GM12878 (cell line): ENCODE data around the gene DNAH8. TPM values are rescaled to one million over a fixed set of nuclear protein-coding genes. Genes with fewer than 3 reads are reported as not detected.

Experiments
- ATAC-seq: fragments of 200-7000 bp; cut with Tn5 transposase; 3 replicates; pipeline ENCODE4 v1.9.1; 2020; ENCODE audit warnings: mild to moderate bottlenecking, moderate library complexity
- BruUV-seq: library from RNA; stranded (reverse); fragments of 400-500 nt; replicated peaks from 2 replicates; lab custom pipeline; 2021; lab: Mats Ljungman, UMichigan
- CTCF ChIA-PET: fragments of 300-600 bp; sonication (Branson Sonifier 250); formaldehyde crosslinking; extraction: SDS; loops from one replicate; lab custom pipeline; 2021; ENCODE audit warnings: inconsistent platforms; lab: Yijun Ruan, JAX
- POLR2A ChIA-PET: fragments of 350-600 bp; formaldehyde crosslinking; extraction: SDS; loops from one replicate; lab custom pipeline; 2021; ENCODE audit warnings: inconsistent platforms; lab: Charles Lee
- RAD21 ChIA-PET: fragments of 300-600 bp; sonication (Branson Sonifier 250); formaldehyde crosslinking; loops from one replicate; lab custom pipeline; 2023; ENCODE audit warnings: antibody characterized with exemption; ENCODE audit not compliant: unreplicated experiment; lab: Charles Lee
- SMC1A ChIA-PET: fragments of 300-600 bp; sonication (Branson Sonifier 250); formaldehyde crosslinking; loops from one replicate; lab custom pipeline; 2023; ENCODE audit not compliant: unreplicated experiment, uncharacterized antibody; lab: Charles Lee
- DNase-seq: peaks from one replicate; pipeline ENCODE4 v3.0.0-alpha.2; 2011; ENCODE audit warnings: low read depth, low spot score
- FAIRE-seq: peaks from 3 replicates; lab custom pipeline; 2011; peaks lifted over from hg19 to GRCh38; lab: Jason Lieb, UNC
- H2AFZ ChIP-seq: 2 replicates; pipeline ENCODE4 v1.6.0; 2011; ENCODE audit warnings: low read depth, low read length, control low read depth; ENCODE audit not compliant: control insufficient read depth
- H3K27ac ChIP-seq: 2 replicates; pipeline ENCODE4 v1.5.1; 2011; ENCODE audit warnings: control low read depth; ENCODE audit not compliant: control insufficient read depth, insufficient read depth
- H3K27me3 ChIP-seq, 2 experiments: replicated peaks in 1 of 2; 2 replicates each; pipeline versions ENCODE4 v1.6.0 to v1.6.1; 2011; ENCODE audit warnings: low read length in 1 of 2; ENCODE audit not compliant: control insufficient read depth in 2 of 2, insufficient read depth in 2 of 2
- H3K36me3 ChIP-seq, 2 experiments: 2 replicates each; pipeline ENCODE4 v1.5.1; 2011; ENCODE audit warnings: low read length in 1 of 2; ENCODE audit not compliant: control insufficient read depth in 2 of 2, insufficient read depth in 2 of 2
- H3K4me1 ChIP-seq: 2 replicates; pipeline ENCODE4 v1.6.1; 2011; ENCODE audit warnings: mild to moderate bottlenecking, low read length, moderate library complexity, mixed read lengths; ENCODE audit not compliant: control insufficient read depth, insufficient read depth
- H3K4me2 ChIP-seq: 2 replicates; pipeline ENCODE4 v1.6.0; 2011; ENCODE audit warnings: control low read depth; ENCODE audit not compliant: control insufficient read depth, insufficient read depth
- H3K4me3 ChIP-seq: fragments of 200-600 bp; sonication (generic); 2 replicates; pipeline ENCODE4 v1.5.1; 2016
- H3K79me2 ChIP-seq: 2 replicates; pipeline ENCODE4 v1.6.0; 2011; ENCODE audit warnings: low read length; ENCODE audit not compliant: control insufficient read depth, insufficient read depth
- H3K9ac ChIP-seq: 2 replicates; pipeline ENCODE4 v1.8.0; 2011; ENCODE audit warnings: low read length, control low read depth, mixed read lengths; ENCODE audit not compliant: control insufficient read depth, insufficient read depth
- H3K9me3 ChIP-seq: replicated peaks from 3 replicates; pipeline ENCODE4 v1.5.1; 2011; ENCODE audit warnings: mild to moderate bottlenecking, low read length; ENCODE audit not compliant: control insufficient read depth, insufficient read depth
- H4K20me1 ChIP-seq: 2 replicates; pipeline ENCODE4 v1.6.0; 2011; ENCODE audit not compliant: control insufficient read depth, insufficient read depth
- BHLHE40 ChIP-seq, 2 experiments: fragments of 450-650 bp in 1 of 2; IDR thresholded peaks; 2 replicates each; pipeline ENCODE4 v1.6.1; 2011 to 2017; ENCODE audit warnings: low read depth in 2 of 2, borderline replicate concordance in 1 of 2, improper control_type of control experiment in 1 of 2, low read length in 1 of 2, mild to moderate bottlenecking in 1 of 2
- CBX3 ChIP-seq: fragments of 200-600 bp; sonication (generic); IDR thresholded peaks from 2 replicates; pipeline ENCODE4 v1.6.1; 2016; ENCODE audit warnings: low read depth, borderline replicate concordance
- ESRRA ChIP-seq: IDR thresholded peaks from 2 replicates; pipeline ENCODE4 v1.6.1; 2012; ENCODE audit warnings: mild to moderate bottlenecking, low read length, improper control_type of control experiment
- EZH2 ChIP-seq: IDR thresholded peaks from 2 replicates; pipeline ENCODE4 v1.6.1; 2012; ENCODE audit warnings: low read depth, mild to moderate bottlenecking, control low read depth, inconsistent platforms, low read length, borderline replicate concordance; ENCODE audit not compliant: control insufficient read depth
- FOXM1 ChIP-seq: IDR thresholded peaks from 2 replicates; pipeline ENCODE4 v1.6.1; 2012; ENCODE audit warnings: low read depth, mild to moderate bottlenecking, inconsistent platforms, low read length, moderate library complexity
- NBN ChIP-seq: fragments of 450-650 bp; IDR thresholded peaks from 2 replicates; pipeline ENCODE4 v1.6.1; 2016
- PML ChIP-seq: IDR thresholded peaks from 2 replicates; pipeline ENCODE4 v1.6.1; 2012; ENCODE audit warnings: low read length, inconsistent platforms
- POU2F2 ChIP-seq: IDR thresholded peaks from 3 replicates; pipeline ENCODE4 v1.6.1; 2011; ENCODE audit warnings: low read depth, mild to moderate bottlenecking, low read length, borderline replicate concordance
- RAD51 ChIP-seq: fragments of 450-650 bp; IDR thresholded peaks from 2 replicates; pipeline ENCODE4 v1.6.1; 2016; ENCODE audit warnings: moderate library complexity, mild to moderate bottlenecking, inconsistent platforms
- RELB ChIP-seq: fragments of 450-650 bp; IDR thresholded peaks from 2 replicates; pipeline ENCODE4 v1.6.1; 2017; ENCODE audit warnings: low read depth, mild to moderate bottlenecking, moderate library complexity
- ZSCAN29 ChIP-seq: fragments of 450-650 bp; IDR thresholded peaks from 2 replicates; pipeline ENCODE4 v1.6.1; 2017; ENCODE audit warnings: mild to moderate bottlenecking, moderate library complexity
- WGBS: methylation state at CpG from one replicate; pipeline ENCODE4 v1.1.6; 2016; ENCODE audit warnings: low lambda C conversion rate; ENCODE audit not compliant: insufficient replicate concordance, insufficient coverage; ENCODE audit errors: missing lambda C conversion rate; 5-methylcytosine and 5-hydroxymethylcytosine counted together
- in situ Hi-C: fragments of 300-500 bp; cut with MboI; formaldehyde crosslinking; loops from 9 replicates; pipeline ENCODE4 v1.14.3; 2018; ENCODE audit warnings: mixed read lengths
- intact Hi-C: fragments of 100-400 bp; cut with micrococcal nuclease; formaldehyde crosslinking; loops from one replicate; pipeline ENCODE4 v1.14.2; 2022; ENCODE audit not compliant: unreplicated experiment
- polyA plus RNA-seq, 11 experiments: library from polyadenylated mRNA; depleted of rRNA in 4 of 11; unstranded in 6 of 11; stranded (reverse) in 5 of 11; fragments of >200 nt; fragmentation: Nextera tagmentation in 4 of 11; fragmentation: Illumina TruSeq in 1 of 11; extraction: Ambion mirVana in 4 of 11; extraction: Trizol in 1 of 11; gene quantifications; 1 replicate in 1 of 11; 2 replicates in 10 of 11; pipeline versions ENCODE4 v1.2.1 to v1.2.3, GENCODE V29; 2011 to 2016; ENCODE audit warnings: inconsistent platforms in 2 of 11, missing spikeins in 2 of 11, low read depth in 1 of 11
- total RNA-seq, 4 experiments: library from RNA; depleted of rRNA in 3 of 4; stranded (reverse); fragments of >200 nt in 3 of 4; fragmentation: Illumina TruSeq in 1 of 4; extraction: Trizol in 1 of 4; gene quantifications; 2 replicates each; pipeline versions ENCODE4 v1.2.1 to v1.2.3, GENCODE V29; 2013 to 2021
- TF ChIP-seq, protein P1 (sequence below): fragments of 450-650 bp; IDR thresholded peaks from 2 replicates; pipeline ENCODE4 v1.6.1; 2018; ENCODE audit warnings: mild to moderate bottlenecking, low read depth, moderate library complexity; ENCODE audit not compliant: partially characterized antibody
- TF ChIP-seq, protein P2 (sequence below): IDR thresholded peaks from 2 replicates; pipeline ENCODE4 v1.6.1; 2011; ENCODE audit warnings: low read depth, low read length, improper control_type of control experiment, borderline replicate concordance
- TF ChIP-seq, protein P3 (sequence below): IDR thresholded peaks from 2 replicates; pipeline ENCODE4 v1.6.1; 2012; ENCODE audit warnings: low read length, inconsistent platforms

The DNAH8 gene
- total and polyA plus RNA-seq, 10 of the 15 experiments (the other 5 are each of a cell fraction or from before 2014, with no cell fraction given): 0.02 to 0.34 (median 0.10) TPM; not detected in 3

DNA sequence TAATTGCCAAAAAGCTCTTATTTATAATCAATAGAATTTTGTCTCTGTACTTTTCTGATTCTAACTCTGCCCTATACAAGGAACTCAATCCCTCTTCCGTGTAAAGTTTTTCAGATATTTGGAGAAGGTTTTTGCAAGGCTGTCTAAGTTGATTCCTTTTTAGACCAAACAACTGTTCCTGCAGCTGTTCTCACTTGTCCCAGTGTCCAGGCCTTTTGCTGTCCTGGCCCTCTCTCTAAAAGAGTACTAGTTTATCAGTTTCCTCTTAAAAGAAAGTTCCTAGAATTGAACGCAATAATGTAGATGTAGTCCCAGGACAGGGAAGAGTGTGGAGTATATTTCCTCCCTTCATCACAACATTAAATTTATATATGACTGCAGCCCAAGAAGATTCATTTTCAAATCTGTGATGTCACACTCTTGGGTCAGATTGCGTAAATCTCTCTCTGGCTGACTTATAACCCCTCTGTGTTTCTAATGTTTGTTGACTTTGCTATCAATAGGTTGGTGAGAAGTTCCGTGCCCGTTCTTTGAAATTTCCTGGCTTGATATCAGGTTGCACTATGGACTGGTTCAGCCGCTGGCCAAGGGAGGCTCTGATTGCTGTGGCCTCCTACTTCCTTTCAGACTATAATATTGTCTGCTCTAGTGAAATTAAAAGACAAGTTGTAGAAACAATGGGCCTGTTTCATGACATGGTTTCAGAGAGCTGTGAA is 194.1 kb downstream of the DNAH8 start (continued):
- TF ChIP-seq, protein P1, sequence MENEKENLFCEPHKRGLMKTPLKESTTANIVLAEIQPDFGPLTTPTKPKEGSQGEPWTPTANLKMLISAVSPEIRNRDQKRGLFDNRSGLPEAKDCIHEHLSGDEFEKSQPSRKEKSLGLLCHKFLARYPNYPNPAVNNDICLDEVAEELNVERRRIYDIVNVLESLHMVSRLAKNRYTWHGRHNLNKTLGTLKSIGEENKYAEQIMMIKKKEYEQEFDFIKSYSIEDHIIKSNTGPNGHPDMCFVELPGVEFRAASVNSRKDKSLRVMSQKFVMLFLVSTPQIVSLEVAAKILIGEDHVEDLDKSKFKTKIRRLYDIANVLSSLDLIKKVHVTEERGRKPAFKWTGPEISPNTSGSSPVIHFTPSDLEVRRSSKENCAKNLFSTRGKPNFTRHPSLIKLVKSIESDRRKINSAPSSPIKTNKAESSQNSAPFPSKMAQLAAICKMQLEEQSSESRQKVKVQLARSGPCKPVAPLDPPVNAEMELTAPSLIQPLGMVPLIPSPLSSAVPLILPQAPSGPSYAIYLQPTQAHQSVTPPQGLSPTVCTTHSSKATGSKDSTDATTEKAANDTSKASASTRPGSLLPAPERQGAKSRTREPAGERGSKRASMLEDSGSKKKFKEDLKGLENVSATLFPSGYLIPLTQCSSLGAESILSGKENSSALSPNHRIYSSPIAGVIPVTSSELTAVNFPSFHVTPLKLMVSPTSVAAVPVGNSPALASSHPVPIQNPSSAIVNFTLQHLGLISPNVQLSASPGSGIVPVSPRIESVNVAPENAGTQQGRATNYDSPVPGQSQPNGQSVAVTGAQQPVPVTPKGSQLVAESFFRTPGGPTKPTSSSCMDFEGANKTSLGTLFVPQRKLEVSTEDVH: no peak
- TF ChIP-seq POU2F2 (no peak), BHLHE40 (IDR thresholded peaks at IDR 0.05; ENCODE audit: borderline replicate concordance in 1 of 2, low read depth in 2 of 2, low read length in 1 of 2) (no peak), EZH2 (no peak)

DNA sequence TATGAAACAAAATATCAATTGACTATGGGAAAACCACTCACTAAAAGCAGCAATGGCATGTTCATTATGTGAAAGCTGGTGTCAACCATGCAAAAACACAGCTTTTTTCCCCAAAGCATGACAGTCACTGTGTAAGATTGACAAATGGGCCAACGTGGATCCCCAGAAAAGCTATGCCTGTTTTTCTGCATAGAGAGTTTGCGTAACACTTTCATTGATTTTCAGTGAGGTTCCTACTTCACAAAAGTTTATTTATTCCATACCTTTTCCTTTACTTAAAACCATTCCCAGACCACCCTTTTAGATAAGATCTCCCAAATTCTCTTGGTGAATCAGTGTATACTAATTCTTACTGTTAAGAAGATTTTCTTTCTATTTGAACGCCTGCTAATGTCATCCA is 195.1 kb downstream of the DNAH8 start:
- SMC1A ChIA-PET: no interaction called here
- intact Hi-C loops: no loop called here
- CTCF ChIA-PET: interaction anchor here (0.8 kb wide), 1 partner anchor 10 kb away, joined by 3 read pairs; no protein-coding TSS in a partner anchor
- no peaks in the 10 kb centered on the region for H3K79me2 ChIP-seq
- no TSS peak for BruUV-seq
- H3K9ac ChIP-seq: no peak overlapping the region
- no peak overlapping the region for H2AFZ ChIP-seq
- H3K4me3 ChIP-seq: no peak overlapping the region
- in situ Hi-C loops: no loop called here
- POLR2A ChIA-PET: no interaction called here
- H3K4me2 ChIP-seq: no peak overlapping the region
- DNase-seq (no peak), ATAC-seq (no peak), FAIRE-seq (no peak)
- H3K27ac ChIP-seq: no peak overlapping the region
- no peaks in the 10 kb centered on the region for H3K27me3 ChIP-seq
- H3K4me1 ChIP-seq: no peaks in the 10 kb centered on the region
- 53% methylated on average over 3 of the region's 3 CpGs for WGBS
- no peaks in the 10 kb centered on the region for H4K20me1 ChIP-seq
- no peaks in the 10 kb centered on the region for H3K9me3 ChIP-seq
- RAD21 ChIA-PET: no interaction called here
- no peaks in the 10 kb centered on the region for H3K36me3 ChIP-seq
- no peak for TF ChIP-seq PML
- no peak for TF ChIP-seq RELB
- no peak for TF ChIP-seq FOXM1
- TF ChIP-seq, protein P2, sequence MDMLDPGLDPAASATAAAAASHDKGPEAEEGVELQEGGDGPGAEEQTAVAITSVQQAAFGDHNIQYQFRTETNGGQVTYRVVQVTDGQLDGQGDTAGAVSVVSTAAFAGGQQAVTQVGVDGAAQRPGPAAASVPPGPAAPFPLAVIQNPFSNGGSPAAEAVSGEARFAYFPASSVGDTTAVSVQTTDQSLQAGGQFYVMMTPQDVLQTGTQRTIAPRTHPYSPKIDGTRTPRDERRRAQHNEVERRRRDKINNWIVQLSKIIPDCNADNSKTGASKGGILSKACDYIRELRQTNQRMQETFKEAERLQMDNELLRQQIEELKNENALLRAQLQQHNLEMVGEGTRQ: no peak
- TF ChIP-seq NBN: no peak
- no peak for TF ChIP-seq ESRRA
- no peak for TF ChIP-seq RAD51
- no peak for TF ChIP-seq ZSCAN29
- TF ChIP-seq CBX3: no peak
- TF ChIP-seq, protein P3, sequence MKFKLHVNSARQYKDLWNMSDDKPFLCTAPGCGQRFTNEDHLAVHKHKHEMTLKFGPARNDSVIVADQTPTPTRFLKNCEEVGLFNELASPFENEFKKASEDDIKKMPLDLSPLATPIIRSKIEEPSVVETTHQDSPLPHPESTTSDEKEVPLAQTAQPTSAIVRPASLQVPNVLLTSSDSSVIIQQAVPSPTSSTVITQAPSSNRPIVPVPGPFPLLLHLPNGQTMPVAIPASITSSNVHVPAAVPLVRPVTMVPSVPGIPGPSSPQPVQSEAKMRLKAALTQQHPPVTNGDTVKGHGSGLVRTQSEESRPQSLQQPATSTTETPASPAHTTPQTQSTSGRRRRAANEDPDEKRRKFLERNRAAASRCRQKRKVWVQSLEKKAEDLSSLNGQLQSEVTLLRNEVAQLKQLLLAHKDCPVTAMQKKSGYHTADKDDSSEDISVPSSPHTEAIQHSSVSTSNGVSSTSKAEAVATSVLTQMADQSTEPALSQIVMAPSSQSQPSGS: no peak
